ENCODE results near the gene BCAT1. TPM values are rescaled to one million over a fixed set of nuclear protein-coding genes. Genes with fewer than 3 reads are reported as not detected.

BCAT1 gene
- total RNA-seq, 2 experiments from 2014 or later = 16.4 to 16.7 TPM

GRCh38 chr12:24840046-24840800 is 108.7 kb downstream of the BCAT1 start:
- Mint-ChIP-seq H3K27me3 (ENCODE audit: low read depth) (peaks cover 9% of the 10 kb centered on the region), H3K36me3 (ENCODE audit: low read depth) (no peaks in the 10 kb centered on the region), H3K27ac (peak overlapping the region; percentile 71), H3K9me3 (peaks cover 1% of the 10 kb centered on the region), H3K4me1 (ENCODE audit: low read depth) (peaks cover 30% of the 10 kb centered on the region), H3K4me3 (no peak overlapping the region)
- intact Hi-C loops (cut with micrococcal nuclease) = no loop called here
- DNase-seq = no peak
- CTCF ChIA-PET = interaction anchor here (0.6 to 3.7 kb wide), 6 partner anchors 12 to 279 kb away, joined by 3 to 27 read pairs (median 3); no protein-coding TSS in a partner anchor

- peaks cover 30% of the 10 kb centered on the region for H3K4me1 Mint-ChIP-seq (ENCODE audit: low read depth)
Observed at GRCh38 chr12:24839268-24839791, 109.6 kb downstream of the BCAT1 start.

GRCh38 chr12:24838531-24838950 is 110.4 kb downstream of the BCAT1 start:
- Mint-ChIP-seq H3K4me1 (ENCODE audit: low read depth) (peaks cover 32% of the 10 kb centered on the region), H3K9me3 (peaks cover 1% of the 10 kb centered on the region), H3K4me3 (no peak overlapping the region), H3K27me3 (ENCODE audit: low read depth) (peaks cover 11% of the 10 kb centered on the region), H3K36me3 (ENCODE audit: low read depth) (no peaks in the 10 kb centered on the region), H3K27ac (peak overlapping the region; percentile 83)
- intact Hi-C loops (cut with micrococcal nuclease) = loop anchor here (2.0 to 10.0 kb wide), 4 partner anchors 276 to 886 kb away; no protein-coding TSS in a partner anchor
- CTCF ChIA-PET = interaction anchor here (0.5 to 3.7 kb wide), 6 partner anchors 14 to 789 kb away, joined by 3 to 27 read pairs (median 4); no protein-coding TSS in a partner anchor
- peak; percentile 45 for DNase-seq

More at GRCh38 chr12:24839268-24839791, 109.6 kb downstream of the BCAT1 start:
- no peak overlapping the region for H3K4me3 Mint-ChIP-seq
- peak overlapping the region; percentile 83 for H3K27ac Mint-ChIP-seq
- CTCF ChIA-PET = interaction anchor here (0.7 to 3.7 kb wide), 4 partner anchors 13 to 108 kb away, joined by 3 to 27 read pairs (median 4); no protein-coding TSS in a partner anchor
- intact Hi-C loops (cut with micrococcal nuclease) = loop anchor here (1.0 to 10.0 kb wide), 22 partner anchors 17 to 1910 kb away; a partner anchor contains a TSS
- H3K9me3 Mint-ChIP-seq = peaks cover 1% of the 10 kb centered on the region
- DNase-seq = peak; percentile 90
- H3K36me3 Mint-ChIP-seq (ENCODE audit: low read depth) = no peaks in the 10 kb centered on the region
- peaks cover 9% of the 10 kb centered on the region for H3K27me3 Mint-ChIP-seq (ENCODE audit: low read depth)

- Mint-ChIP-seq H3K9me3 (peaks cover 1% of the 10 kb centered on the region), H3K4me1 (ENCODE audit: low read depth) (peaks cover 30% of the 10 kb centered on the region), H3K27ac (no peak overlapping the region), H3K36me3 (ENCODE audit: low read depth) (no peaks in the 10 kb centered on the region), H3K4me3 (no peak overlapping the region), H3K27me3 (ENCODE audit: low read depth) (peaks cover 8% of the 10 kb centered on the region)
- CTCF ChIA-PET = interaction anchor here (0.8 to 1.3 kb wide), 5 partner anchors 21 to 1980 kb away, joined by 3 to 5 read pairs (median 3); no protein-coding TSS in a partner anchor
- intact Hi-C loops (cut with micrococcal nuclease) = loop anchor here (5.0 to 10.0 kb wide), 3 partner anchors 297 to 883 kb away; no protein-coding TSS in a partner anchor
- no peak for DNase-seq
Observed at GRCh38 chr12:24835377-24835776, 113.5 kb downstream of the BCAT1 start.

- Mint-ChIP-seq H3K9me3 (no peaks in the 10 kb centered on the region), H3K36me3 (ENCODE audit: low read depth) (no peaks in the 10 kb centered on the region), H3K27ac (no peak overlapping the region), H3K4me1 (ENCODE audit: low read depth) (peaks cover 14% of the 10 kb centered on the region), H3K4me3 (no peak overlapping the region), H3K27me3 (ENCODE audit: low read depth) (peaks cover 8% of the 10 kb centered on the region)
- intact Hi-C loops (cut with micrococcal nuclease) = loop anchor here (10.0 kb wide), 1 partner anchor 419 kb away; no protein-coding TSS in a partner anchor
- DNase-seq = no peak
- CTCF ChIA-PET = no interaction called here
Observed at GRCh38 chr12:24833513-24833912, 115.4 kb downstream of the BCAT1 start.

- peaks cover 5% of the 10 kb centered on the region for H3K36me3 Mint-ChIP-seq (ENCODE audit: low read depth)
- peaks cover 2% of the 10 kb centered on the region for H3K27me3 Mint-ChIP-seq (ENCODE audit: low read depth)
- peaks cover 24% of the 10 kb centered on the region for H3K4me1 Mint-ChIP-seq (ENCODE audit: low read depth)
- no peak overlapping the region for H3K27ac Mint-ChIP-seq
- H3K4me3 Mint-ChIP-seq = no peak overlapping the region
- CTCF ChIA-PET = no interaction called here
- no peak for DNase-seq
- no peaks in the 10 kb centered on the region for H3K9me3 Mint-ChIP-seq
- intact Hi-C loops (cut with micrococcal nuclease) = no loop called here
Observed at GRCh38 chr12:24823808-24824515, 124.9 kb downstream of the BCAT1 start.

- H3K4me3 Mint-ChIP-seq = no peak overlapping the region
- no peak for DNase-seq
- no peaks in the 10 kb centered on the region for H3K9me3 Mint-ChIP-seq
- peaks cover 24% of the 10 kb centered on the region for H3K4me1 Mint-ChIP-seq (ENCODE audit: low read depth)
- intact Hi-C loops (cut with micrococcal nuclease) = loop anchor here (1.0 kb wide), 1 partner anchor 17 kb away; no protein-coding TSS in a partner anchor
- H3K36me3 Mint-ChIP-seq (ENCODE audit: low read depth) = peaks cover 5% of the 10 kb centered on the region
- H3K27ac Mint-ChIP-seq = no peak overlapping the region
- peaks cover 2% of the 10 kb centered on the region for H3K27me3 Mint-ChIP-seq (ENCODE audit: low read depth)
- CTCF ChIA-PET = interaction anchor here (0.5 to 0.6 kb wide), 2 partner anchors 136 to 498 kb away, joined by 3 to 7 read pairs; no protein-coding TSS in a partner anchor
Observed at GRCh38 chr12:24822121-24822899, 126.6 kb downstream of the BCAT1 start.

- CTCF ChIA-PET = no interaction called here
- peak; percentile 12 for DNase-seq
- H3K27me3 Mint-ChIP-seq (ENCODE audit: low read depth) = peaks cover 2% of the 10 kb centered on the region
- intact Hi-C loops (cut with micrococcal nuclease) = loop anchor here (1.0 kb wide), 1 partner anchor 18 kb away; no protein-coding TSS in a partner anchor
- H3K27ac Mint-ChIP-seq = no peak overlapping the region
- peaks cover 5% of the 10 kb centered on the region for H3K36me3 Mint-ChIP-seq (ENCODE audit: low read depth)
- no peaks in the 10 kb centered on the region for H3K9me3 Mint-ChIP-seq
- no peak overlapping the region for H3K4me3 Mint-ChIP-seq
- H3K4me1 Mint-ChIP-seq (ENCODE audit: low read depth) = peaks cover 24% of the 10 kb centered on the region
Observed at GRCh38 chr12:24821691-24822090, 127.2 kb downstream of the BCAT1 start.

GRCh38 chr12:24820872-24821271 is 128.0 kb downstream of the BCAT1 start:
- intact Hi-C loops (cut with micrococcal nuclease) = no loop called here
- CTCF ChIA-PET = no interaction called here
- peaks cover 5% of the 10 kb centered on the region for H3K36me3 Mint-ChIP-seq (ENCODE audit: low read depth)
- no peaks in the 10 kb centered on the region for H3K9me3 Mint-ChIP-seq
- no peak overlapping the region for H3K27ac Mint-ChIP-seq
- peaks cover 2% of the 10 kb centered on the region for H3K27me3 Mint-ChIP-seq (ENCODE audit: low read depth)
- no peak overlapping the region for H3K4me3 Mint-ChIP-seq
- DNase-seq = no peak
- peaks cover 25% of the 10 kb centered on the region for H3K4me1 Mint-ChIP-seq (ENCODE audit: low read depth)

GRCh38 chr12:24818351-24818750 is 130.6 kb downstream of the BCAT1 start:
- intact Hi-C loops (cut with micrococcal nuclease) = no loop called here
- CTCF ChIA-PET = no interaction called here
- Mint-ChIP-seq H3K4me1 (ENCODE audit: low read depth) (peaks cover 41% of the 10 kb centered on the region), H3K36me3 (ENCODE audit: low read depth) (peaks cover 3% of the 10 kb centered on the region), H3K9me3 (no peaks in the 10 kb centered on the region), H3K27me3 (ENCODE audit: low read depth) (no peaks in the 10 kb centered on the region), H3K4me3 (no peak overlapping the region), H3K27ac (no peak overlapping the region)
- no peak for DNase-seq

GRCh38 chr12:24815114-24815423 is 133.8 kb downstream of the BCAT1 start:
- intact Hi-C loops (cut with micrococcal nuclease) = loop anchor here (2.0 kb wide), 1 partner anchor 20 kb away; no protein-coding TSS in a partner anchor
- no peaks in the 10 kb centered on the region for H3K27me3 Mint-ChIP-seq (ENCODE audit: low read depth)
- CTCF ChIA-PET = interaction anchor here (1.1 kb wide), 1 partner anchor 176 kb away, joined by 3 read pairs; no protein-coding TSS in a partner anchor
- no peaks in the 10 kb centered on the region for H3K36me3 Mint-ChIP-seq (ENCODE audit: low read depth)
- peak overlapping the region; percentile 52 for H3K4me3 Mint-ChIP-seq
- no peak for DNase-seq
- peak overlapping the region; percentile 32 for H3K27ac Mint-ChIP-seq
- no peaks in the 10 kb centered on the region for H3K9me3 Mint-ChIP-seq
- H3K4me1 Mint-ChIP-seq (ENCODE audit: low read depth) = peaks cover 22% of the 10 kb centered on the region
